ENCODE data around the gene STK32C. TPM values are rescaled to one million over a fixed set of nuclear protein-coding genes. Genes with fewer than 3 reads are reported as not detected.
A peak's percentile ranks its signal among the peaks of the same experiment; 100 is the strongest.

Gene STK32C
- total RNA-seq, 1 experiment from 2014 or later: 16.5 TPM

DNA sequence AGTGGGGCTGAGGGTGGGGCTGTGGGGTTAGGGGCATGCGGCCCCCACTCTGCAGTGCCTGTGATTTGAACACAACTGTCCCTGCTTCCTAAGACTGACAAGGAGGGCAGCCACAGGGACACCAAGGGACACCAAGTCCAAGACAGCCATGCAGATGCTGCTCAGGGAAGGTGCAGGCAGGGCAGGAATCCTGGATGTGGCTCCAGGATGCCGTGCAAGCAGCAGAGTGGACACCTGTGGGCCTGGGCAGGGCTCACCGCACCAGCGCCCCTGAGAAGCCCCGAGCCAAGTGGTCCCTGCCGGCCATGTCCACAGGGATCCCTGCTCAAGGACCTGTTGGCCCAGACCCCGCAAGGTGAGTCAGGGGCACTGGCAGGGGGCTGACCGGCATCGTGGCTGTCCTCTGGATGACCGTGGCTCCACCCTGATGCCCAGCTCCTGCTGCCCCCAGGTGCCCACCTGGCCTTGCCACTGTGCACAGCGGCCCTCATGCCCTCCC is 58.5 kb downstream of the STK32C start:
- no TSS peak for BruUV-seq (replicated peaks)
- DNase-seq (ENCODE audit: low spot score): no peak
- Histone ChIP-seq H3K4me3 (ENCODE audit: low read depth, low read length, poor library complexity, severe bottlenecking) (no peak overlapping the region), H3K36me3 (ENCODE audit: insufficient read depth, low read length, poor library complexity, severe bottlenecking) (no peaks in the 10 kb centered on the region), H3K27ac (ENCODE audit: low read depth, low read length, poor library complexity, severe bottlenecking) (no peak overlapping the region), H3K9me3 (ENCODE audit: low read depth, low read length, poor library complexity, severe bottlenecking) (no peaks in the 10 kb centered on the region), H3K4me1 (ENCODE audit: insufficient read depth, low read length, poor library complexity, severe bottlenecking) (no peaks in the 10 kb centered on the region), H3K27me3 (replicated peaks; ENCODE audit: insufficient read depth, low read depth, low read length, poor library complexity) (no peaks in the 10 kb centered on the region)
- ChIA-PET POLR2A (ENCODE audit: low non-redundant PET) (no interaction called here), CTCF (interaction anchor here (0.6 to 0.7 kb wide), 2 partner anchors 62 to 166 kb away, joined by 3 to 4 read pairs; no protein-coding TSS in a partner anchor)
- TF ChIP-seq, protein P1, sequence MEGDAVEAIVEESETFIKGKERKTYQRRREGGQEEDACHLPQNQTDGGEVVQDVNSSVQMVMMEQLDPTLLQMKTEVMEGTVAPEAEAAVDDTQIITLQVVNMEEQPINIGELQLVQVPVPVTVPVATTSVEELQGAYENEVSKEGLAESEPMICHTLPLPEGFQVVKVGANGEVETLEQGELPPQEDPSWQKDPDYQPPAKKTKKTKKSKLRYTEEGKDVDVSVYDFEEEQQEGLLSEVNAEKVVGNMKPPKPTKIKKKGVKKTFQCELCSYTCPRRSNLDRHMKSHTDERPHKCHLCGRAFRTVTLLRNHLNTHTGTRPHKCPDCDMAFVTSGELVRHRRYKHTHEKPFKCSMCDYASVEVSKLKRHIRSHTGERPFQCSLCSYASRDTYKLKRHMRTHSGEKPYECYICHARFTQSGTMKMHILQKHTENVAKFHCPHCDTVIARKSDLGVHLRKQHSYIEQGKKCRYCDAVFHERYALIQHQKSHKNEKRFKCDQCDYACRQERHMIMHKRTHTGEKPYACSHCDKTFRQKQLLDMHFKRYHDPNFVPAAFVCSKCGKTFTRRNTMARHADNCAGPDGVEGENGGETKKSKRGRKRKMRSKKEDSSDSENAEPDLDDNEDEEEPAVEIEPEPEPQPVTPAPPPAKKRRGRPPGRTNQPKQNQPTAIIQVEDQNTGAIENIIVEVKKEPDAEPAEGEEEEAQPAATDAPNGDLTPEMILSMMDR (conservative IDR thresholded peaks at IDR 0.05; ENCODE audit: low read depth, low read length): no peak
- no peak for TF ChIP-seq EZH2 (IDR thresholded peaks at IDR 0.05; ENCODE audit: borderline replicate concordance, low read depth, low read length, poor library complexity, severe bottlenecking)
- intact Hi-C loops (cut with micrococcal nuclease; ENCODE audit: unreplicated experiment): no loop called here

DNA sequence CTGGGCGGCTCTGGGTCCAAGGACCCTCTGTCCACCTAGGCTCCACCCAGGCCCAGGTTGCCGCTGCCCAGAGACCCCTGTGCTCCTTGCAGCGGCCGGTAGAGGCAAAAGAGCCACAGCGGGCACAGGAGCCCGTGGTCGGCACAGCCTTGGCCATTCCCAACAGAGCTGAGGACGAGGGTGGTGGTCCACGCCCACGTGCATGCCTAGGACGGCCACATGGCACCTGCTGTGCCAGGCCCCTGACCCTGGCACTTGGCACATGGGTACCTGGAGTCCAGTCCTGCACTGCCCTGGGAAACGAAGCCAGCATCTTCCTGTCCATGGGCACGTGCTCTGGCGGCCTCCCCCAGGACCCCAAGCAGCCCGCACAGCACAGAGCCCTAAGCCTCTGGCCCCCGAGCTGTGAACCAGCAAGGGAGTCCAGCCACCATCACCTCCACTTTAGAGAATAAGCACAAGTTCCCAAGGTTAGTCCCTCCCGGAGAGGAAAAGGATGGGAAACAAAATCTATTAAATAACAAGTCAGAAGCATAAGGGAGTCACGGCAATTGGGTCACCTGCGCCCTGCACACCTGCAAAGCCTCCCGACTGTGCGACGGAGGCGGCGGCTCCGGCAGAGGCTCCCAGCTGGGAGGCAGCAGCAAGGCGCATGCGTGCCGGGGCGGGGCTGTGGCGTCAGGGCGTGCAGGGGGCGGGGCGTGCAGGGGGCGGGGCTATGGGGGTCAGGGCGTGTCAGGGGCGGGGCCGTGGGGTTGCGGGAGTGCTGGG is 59.1 kb downstream of the STK32C start:
- ChIA-PET CTCF (interaction anchor here (0.6 to 0.7 kb wide), 2 partner anchors 63 to 544 kb away, joined by 3 to 4 read pairs; no protein-coding TSS in a partner anchor), POLR2A (ENCODE audit: low non-redundant PET) (no interaction called here)
- Histone ChIP-seq H3K4me1 (ENCODE audit: insufficient read depth, low read length, poor library complexity, severe bottlenecking) (no peaks in the 10 kb centered on the region), H3K4me3 (ENCODE audit: low read depth, low read length, poor library complexity, severe bottlenecking) (peak overlapping the region; percentile 43), H3K27ac (ENCODE audit: low read depth, low read length, poor library complexity, severe bottlenecking) (no peak overlapping the region), H3K9me3 (ENCODE audit: low read depth, low read length, poor library complexity, severe bottlenecking) (no peaks in the 10 kb centered on the region), H3K27me3 (replicated peaks; ENCODE audit: insufficient read depth, low read depth, low read length, poor library complexity) (no peaks in the 10 kb centered on the region), H3K36me3 (ENCODE audit: insufficient read depth, low read length, poor library complexity, severe bottlenecking) (no peaks in the 10 kb centered on the region)
- no TSS peak for BruUV-seq (replicated peaks)
- intact Hi-C loops (cut with micrococcal nuclease; ENCODE audit: unreplicated experiment): no loop called here
- no peak for TF ChIP-seq EZH2 (IDR thresholded peaks at IDR 0.05; ENCODE audit: borderline replicate concordance, low read depth, low read length, poor library complexity, severe bottlenecking)
- TF ChIP-seq, protein P1 (conservative IDR thresholded peaks at IDR 0.05; ENCODE audit: low read depth, low read length): no peak
- peak; percentile 59 for DNase-seq (ENCODE audit: low spot score)

DNA sequence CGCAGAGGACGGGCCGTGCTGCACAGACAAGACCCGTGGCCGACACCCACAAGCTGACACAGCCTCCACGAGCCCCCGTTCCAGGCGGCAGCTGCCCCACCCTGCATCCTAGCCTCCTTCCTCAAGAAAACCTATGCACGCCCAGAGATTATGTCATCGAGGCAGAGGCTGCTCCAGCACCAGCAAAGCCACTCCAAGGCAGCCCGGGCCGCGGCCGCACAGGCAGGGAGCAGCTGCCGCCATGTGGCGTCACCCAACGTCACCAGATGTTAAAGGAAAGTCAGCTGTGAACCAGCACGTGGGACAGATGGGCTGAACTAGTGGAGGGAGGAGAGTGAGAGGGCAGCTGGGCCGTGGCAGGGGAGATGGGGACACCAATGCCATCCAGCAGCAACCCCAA is 59.8 kb downstream of the STK32C start:
- intact Hi-C loops (cut with micrococcal nuclease; ENCODE audit: unreplicated experiment): no loop called here
- H3K36me3 ChIP-seq (ENCODE audit: insufficient read depth, low read length, poor library complexity, severe bottlenecking): no peaks in the 10 kb centered on the region
- no peaks in the 10 kb centered on the region for H3K4me1 ChIP-seq (ENCODE audit: insufficient read depth, low read length, poor library complexity, severe bottlenecking)
- ChIA-PET CTCF (no interaction called here), POLR2A (ENCODE audit: low non-redundant PET) (no interaction called here)
- H3K27me3 ChIP-seq (replicated peaks; ENCODE audit: insufficient read depth, low read depth, low read length, poor library complexity): no peaks in the 10 kb centered on the region
- H3K27ac ChIP-seq (ENCODE audit: low read depth, low read length, poor library complexity, severe bottlenecking): no peak overlapping the region
- no peak overlapping the region for H3K4me3 ChIP-seq (ENCODE audit: low read depth, low read length, poor library complexity, severe bottlenecking)
- TF ChIP-seq, protein P1 (conservative IDR thresholded peaks at IDR 0.05; ENCODE audit: low read depth, low read length): no peak
- no peak for TF ChIP-seq EZH2 (IDR thresholded peaks at IDR 0.05; ENCODE audit: borderline replicate concordance, low read depth, low read length, poor library complexity, severe bottlenecking)
- DNase-seq (ENCODE audit: low spot score): no peak
- no peaks in the 10 kb centered on the region for H3K9me3 ChIP-seq (ENCODE audit: low read depth, low read length, poor library complexity, severe bottlenecking)
- no TSS peak for BruUV-seq (replicated peaks)

All from A673 (cell line).